ENCODE measurements around the gene CCDC15.

DNA sequence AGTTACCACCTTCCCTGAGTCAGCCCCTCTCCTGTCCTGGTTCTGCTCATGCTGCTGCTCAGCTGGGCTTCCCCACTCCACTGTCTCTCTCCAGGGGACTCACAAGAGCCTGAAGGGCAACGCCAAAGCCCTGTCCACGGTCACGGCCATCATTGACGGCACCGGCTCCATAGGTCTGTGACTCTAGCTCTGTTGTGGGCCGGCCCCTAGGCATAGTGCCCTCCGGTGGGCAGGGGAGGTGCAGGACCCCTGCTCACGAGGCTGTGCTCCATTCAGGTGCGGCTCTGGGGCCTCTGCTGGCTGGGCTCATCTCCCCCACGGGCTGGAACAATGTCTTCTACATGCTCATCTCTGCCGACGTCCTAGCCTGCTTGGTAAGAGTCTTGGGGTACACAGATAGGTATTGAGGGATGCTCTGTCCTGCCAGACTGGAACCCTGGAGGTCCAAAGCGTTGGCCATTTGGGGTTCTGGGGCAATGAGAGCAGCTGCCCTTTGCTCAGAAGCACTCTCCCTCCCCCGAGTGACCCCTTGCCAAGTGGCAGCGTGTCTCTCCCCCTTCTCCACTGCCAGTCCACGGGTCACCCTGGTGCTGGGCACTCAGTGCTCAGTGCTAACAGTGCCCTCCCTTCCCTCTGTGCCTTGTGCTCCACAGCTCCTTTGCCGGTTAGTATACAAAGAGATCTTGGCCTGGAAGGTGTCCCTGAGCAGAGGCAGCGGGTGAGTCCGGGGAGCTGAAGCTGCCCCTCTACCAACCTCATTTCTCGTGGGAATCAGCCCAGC lies 131.5 kb downstream of the CCDC15 start:
- TF ChIP-seq POLR2A (IDR thresholded peaks at IDR 0.05; ENCODE audit: low read depth, low read length) (no peak), MXI1 (IDR thresholded peaks at IDR 0.05; ENCODE audit: borderline replicate concordance, low read depth, low read length) (no peak), CEBPB (IDR thresholded peaks at IDR 0.05; ENCODE audit: low read depth, low read length) (no peak), RAD21 (IDR thresholded peaks at IDR 0.05; ENCODE audit: low read length) (no peak), CHD1 (IDR thresholded peaks at IDR 0.05; ENCODE audit: low read depth, low read length) (no peak)
- TF ChIP-seq, protein P1, sequence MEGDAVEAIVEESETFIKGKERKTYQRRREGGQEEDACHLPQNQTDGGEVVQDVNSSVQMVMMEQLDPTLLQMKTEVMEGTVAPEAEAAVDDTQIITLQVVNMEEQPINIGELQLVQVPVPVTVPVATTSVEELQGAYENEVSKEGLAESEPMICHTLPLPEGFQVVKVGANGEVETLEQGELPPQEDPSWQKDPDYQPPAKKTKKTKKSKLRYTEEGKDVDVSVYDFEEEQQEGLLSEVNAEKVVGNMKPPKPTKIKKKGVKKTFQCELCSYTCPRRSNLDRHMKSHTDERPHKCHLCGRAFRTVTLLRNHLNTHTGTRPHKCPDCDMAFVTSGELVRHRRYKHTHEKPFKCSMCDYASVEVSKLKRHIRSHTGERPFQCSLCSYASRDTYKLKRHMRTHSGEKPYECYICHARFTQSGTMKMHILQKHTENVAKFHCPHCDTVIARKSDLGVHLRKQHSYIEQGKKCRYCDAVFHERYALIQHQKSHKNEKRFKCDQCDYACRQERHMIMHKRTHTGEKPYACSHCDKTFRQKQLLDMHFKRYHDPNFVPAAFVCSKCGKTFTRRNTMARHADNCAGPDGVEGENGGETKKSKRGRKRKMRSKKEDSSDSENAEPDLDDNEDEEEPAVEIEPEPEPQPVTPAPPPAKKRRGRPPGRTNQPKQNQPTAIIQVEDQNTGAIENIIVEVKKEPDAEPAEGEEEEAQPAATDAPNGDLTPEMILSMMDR (conservative IDR thresholded peaks at IDR 0.05; ENCODE audit: low read depth, low read length): no peak
- TF ChIP-seq, protein P2, sequence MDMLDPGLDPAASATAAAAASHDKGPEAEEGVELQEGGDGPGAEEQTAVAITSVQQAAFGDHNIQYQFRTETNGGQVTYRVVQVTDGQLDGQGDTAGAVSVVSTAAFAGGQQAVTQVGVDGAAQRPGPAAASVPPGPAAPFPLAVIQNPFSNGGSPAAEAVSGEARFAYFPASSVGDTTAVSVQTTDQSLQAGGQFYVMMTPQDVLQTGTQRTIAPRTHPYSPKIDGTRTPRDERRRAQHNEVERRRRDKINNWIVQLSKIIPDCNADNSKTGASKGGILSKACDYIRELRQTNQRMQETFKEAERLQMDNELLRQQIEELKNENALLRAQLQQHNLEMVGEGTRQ (IDR thresholded peaks at IDR 0.05; ENCODE audit: low read depth, low read length): no peak

All from IMR-90 (cell line).